ENCODE measurements around the gene CDH24. TPM values are rescaled to one million over a fixed set of nuclear protein-coding genes. Genes with fewer than 3 reads are reported as not detected.
A peak's percentile ranks its signal among the peaks of the same experiment; 100 is the strongest.

The CDH24 gene
- total and polyA plus RNA-seq, 9 of the 15 experiments (the other 6 are each of a cell fraction or from before 2014, with no cell fraction given) = 0.04 to 16.2 (median 4.9) TPM

DNA sequence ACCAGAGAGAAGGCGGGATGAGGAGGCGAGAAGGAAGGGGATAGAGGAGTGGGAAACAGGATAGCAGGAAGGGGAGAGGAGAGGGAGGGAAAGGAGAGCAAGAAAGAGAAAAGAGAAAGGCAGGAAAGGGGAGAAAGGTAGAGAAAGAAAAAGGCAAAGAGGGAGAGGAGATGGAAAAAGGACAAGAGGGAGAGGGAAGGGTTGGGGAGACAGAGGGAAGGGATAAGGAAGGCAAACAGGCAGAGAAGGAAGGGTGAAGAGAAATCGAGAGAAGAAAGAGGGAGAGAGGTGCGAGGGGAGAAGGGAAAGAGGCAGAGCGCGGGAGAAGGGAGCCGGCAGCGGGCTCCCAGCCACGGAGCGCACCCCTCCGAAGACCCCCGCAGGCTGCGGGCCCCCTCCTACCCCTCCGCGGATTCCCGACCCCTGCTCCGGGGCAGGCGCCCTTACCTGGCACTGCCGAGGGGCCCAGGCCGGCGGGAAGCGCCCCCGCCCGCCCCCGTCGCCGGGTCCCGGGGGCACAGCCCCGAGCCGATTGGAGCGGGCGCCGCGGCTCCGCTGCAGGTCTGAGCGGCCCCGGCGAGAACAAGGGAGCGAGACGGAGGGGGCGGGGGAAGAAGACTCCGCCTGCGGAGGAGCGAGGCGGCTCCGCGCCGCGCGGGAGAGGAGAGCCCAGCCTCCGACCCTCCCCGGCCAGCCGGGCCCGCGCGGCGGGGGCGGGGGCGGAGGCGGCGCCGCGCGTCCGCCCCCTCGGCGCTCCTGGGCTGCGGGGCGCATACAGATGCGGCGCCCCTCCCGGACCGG, at the start of gene CDH24 (continued):
- TF ChIP-seq ZNF592 (IDR thresholded peaks at IDR 0.05) = no peak
- TF ChIP-seq ZNF699 (CRISPR knock-in tag; IDR thresholded peaks at IDR 0.05; ENCODE audit: insufficient replicate concordance) = no peak
- TF ChIP-seq PHB2 (IDR thresholded peaks at IDR 0.05; ENCODE audit: low read depth) = peak; percentile 76
- TF ChIP-seq, protein P1, sequence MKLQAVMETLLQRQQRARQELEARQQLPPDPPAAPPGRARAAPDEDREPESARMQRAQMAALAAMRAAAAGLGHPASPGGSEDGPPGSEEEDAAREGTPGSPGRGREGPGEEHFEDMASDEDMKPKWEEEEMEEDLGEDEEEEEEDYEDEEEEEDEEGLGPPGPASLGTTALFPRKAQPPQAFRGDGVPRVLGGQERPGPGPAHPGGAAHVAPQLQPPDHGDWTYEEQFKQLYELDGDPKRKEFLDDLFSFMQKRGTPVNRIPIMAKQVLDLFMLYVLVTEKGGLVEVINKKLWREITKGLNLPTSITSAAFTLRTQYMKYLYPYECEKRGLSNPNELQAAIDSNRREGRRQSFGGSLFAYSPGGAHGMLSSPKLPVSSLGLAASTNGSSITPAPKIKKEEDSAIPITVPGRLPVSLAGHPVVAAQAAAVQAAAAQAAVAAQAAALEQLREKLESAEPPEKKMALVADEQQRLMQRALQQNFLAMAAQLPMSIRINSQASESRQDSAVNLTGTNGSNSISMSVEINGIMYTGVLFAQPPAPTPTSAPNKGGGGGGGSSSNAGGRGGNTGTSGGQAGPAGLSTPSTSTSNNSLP (IDR thresholded peaks at IDR 0.05; ENCODE audit: borderline replicate concordance, low read depth, low read length) = no peak
- TF ChIP-seq, protein P2, sequence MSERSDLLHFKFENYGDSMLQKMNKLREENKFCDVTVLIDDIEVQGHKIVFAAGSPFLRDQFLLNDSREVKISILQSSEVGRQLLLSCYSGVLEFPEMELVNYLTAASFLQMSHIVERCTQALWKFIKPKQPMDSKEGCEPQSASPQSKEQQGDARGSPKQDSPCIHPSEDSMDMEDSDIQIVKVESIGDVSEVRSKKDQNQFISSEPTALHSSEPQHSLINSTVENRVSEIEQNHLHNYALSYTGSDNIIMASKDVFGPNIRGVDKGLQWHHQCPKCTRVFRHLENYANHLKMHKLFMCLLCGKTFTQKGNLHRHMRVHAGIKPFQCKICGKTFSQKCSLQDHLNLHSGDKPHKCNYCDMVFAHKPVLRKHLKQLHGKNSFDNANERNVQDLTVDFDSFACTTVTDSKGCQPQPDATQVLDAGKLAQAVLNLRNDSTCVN (CRISPR knock-in tag; IDR thresholded peaks at IDR 0.05) = peak; percentile 96
- TF ChIP-seq ZKSCAN3 (CRISPR knock-in tag; IDR thresholded peaks at IDR 0.05) = no peak
- TF ChIP-seq BRF1 (IDR thresholded peaks at IDR 0.05; ENCODE audit: borderline replicate concordance, extremely low read depth, insufficient read length) = no peak
- TF ChIP-seq ZNF780A (CRISPR knock-in tag; IDR thresholded peaks at IDR 0.05) = no peak
- TF ChIP-seq NCOA4 (IDR thresholded peaks at IDR 0.05; ENCODE audit: partially characterized antibody) = peak; percentile 24
- TF ChIP-seq POLR2G (IDR thresholded peaks at IDR 0.05; ENCODE audit: low read depth, low read length) = peak; percentile 82
- no peak for TF ChIP-seq RBM22 (IDR thresholded peaks at IDR 0.05; ENCODE audit: low read depth, low read length, poor library complexity, severe bottlenecking)
- no peak for TF ChIP-seq ZNF3 (CRISPR knock-in tag; IDR thresholded peaks at IDR 0.05)
- no peak for TF ChIP-seq BHLHE40 (IDR thresholded peaks at IDR 0.05; ENCODE audit: low read length)
- peak in 1 of 2 experiments; percentile 24; a peak in 2 of 4 replicates for TF ChIP-seq SIN3A (IDR thresholded peaks at IDR 0.05; ENCODE audit: borderline replicate concordance in 2 of 2, control insufficient read depth in 1 of 2, low read depth in 2 of 2, low read length in 2 of 2)
- no peak for TF ChIP-seq NCOA2 (IDR thresholded peaks at IDR 0.05; ENCODE audit: partially characterized antibody in 2 of 2)
